Temporal lobe (tissue), 2 donors: ENCODE data around the gene ZNF8. TPM values are rescaled to one million over a fixed set of nuclear protein-coding genes. Genes with fewer than 3 reads are reported as not detected.

ENCODE experiments used
- small RNA-seq: library from RNA; depleted of rRNA; stranded (forward); fragments of <200 nt; gene quantifications from one replicate; pipeline ENCODE3, GENCODE V24; 2014; ENCODE audit warnings: low replicate concordance
- total RNA-seq: library from RNA; depleted of rRNA; stranded (reverse); fragments of >200 nt; gene quantifications from one replicate; pipeline ENCODE4 v1.2.3, GENCODE V29; 2014

The ZNF8 gene
- total RNA-seq, 1 donor from 2014 or later = 17.9 TPM

Small RNA genes within 50 kb of the gene (small RNA-seq; reads per million reads assigned to genes)
- gene MIR6806 = 0.24 reads per million

Other genes with a start within 250 kb of the ZNF8 start
- gene ZSCAN1, start 244.9 kb upstream of the ZNF8 start, total RNA-seq = 2.2 TPM
- 9.8 TPM for gene ZNF135, start 219.7 kb upstream of the ZNF8 start, total RNA-seq
- gene ZSCAN18, start 180.7 kb upstream of the ZNF8 start, total RNA-seq = 83.6 TPM
- gene ZNF329, start 128.2 kb upstream of the ZNF8 start, total RNA-seq = 26.3 TPM
- 18.7 TPM for gene ZNF274, start 95.9 kb upstream of the ZNF8 start, total RNA-seq
- gene ZNF544, start 50.0 kb upstream of the ZNF8 start, total RNA-seq = 41.6 TPM
- gene ERVK3-1, start 26.4 kb downstream of the ZNF8 start, total RNA-seq = 20.2 TPM
- 2.2 TPM for gene ZSCAN22, start 48.0 kb downstream of the ZNF8 start, total RNA-seq
- gene A1BG, start 74.5 kb downstream of the ZNF8 start, total RNA-seq = 1.5 TPM
- gene ZNF497, start 83.8 kb downstream of the ZNF8 start, total RNA-seq = 3.2 TPM
- 0.74 TPM for gene ZNF837, start 102.1 kb downstream of the ZNF8 start, total RNA-seq
- 1,244 TPM for gene RPS5, start 108.3 kb downstream of the ZNF8 start, total RNA-seq
- not detected for gene RNF225, start 116.7 kb downstream of the ZNF8 start, total RNA-seq
- 14.3 TPM for gene ZNF584, start 129.7 kb downstream of the ZNF8 start, total RNA-seq
- 7.1 TPM for gene ZNF132, start 161.2 kb downstream of the ZNF8 start, total RNA-seq
- gene ZNF324B, start 172.7 kb downstream of the ZNF8 start, total RNA-seq = 14.0 TPM
- gene ZNF324, start 188.1 kb downstream of the ZNF8 start, total RNA-seq = 24.1 TPM
- gene ZNF446, start 197.4 kb downstream of the ZNF8 start, total RNA-seq = 9.6 TPM
- 6.1 TPM for gene SLC27A5, start 233.0 kb downstream of the ZNF8 start, total RNA-seq
- gene ZBTB45, start 240.9 kb downstream of the ZNF8 start, total RNA-seq = 5.2 TPM